Retina (tissue), 1 donor: ENCODE measurements around the gene COL4A6.
A peak's percentile ranks its signal among the peaks of the same experiment; 100 is the strongest.
"Not testable (repeated sequence)": the region's sequence is repeated elsewhere in the genome, so short reads cannot be mapped to it uniquely, and the experiment has no call there.

Source experiments
- DNase-seq: peaks from one replicate; pipeline ENCODE4 v3.0.0-alpha.2; 2016

Gene COL4A6

GRCh38 chrX:108399418-108400165 is 38.6 kb downstream of the COL4A6 start:
- DNase-seq: no peak

GRCh38 chrX:108397627-108398391 is 40.4 kb downstream of the COL4A6 start:
- no peak for DNase-seq

- DNase-seq: no peak
Observed at GRCh38 chrX:108396986-108397385, 41.2 kb downstream of the COL4A6 start.

- no peak for DNase-seq
Observed at GRCh38 chrX:108396188-108396891, 41.9 kb downstream of the COL4A6 start.

- not testable (repeated sequence) for DNase-seq
Observed at GRCh38 chrX:108390976-108391717, 47.1 kb downstream of the COL4A6 start.

DNA sequence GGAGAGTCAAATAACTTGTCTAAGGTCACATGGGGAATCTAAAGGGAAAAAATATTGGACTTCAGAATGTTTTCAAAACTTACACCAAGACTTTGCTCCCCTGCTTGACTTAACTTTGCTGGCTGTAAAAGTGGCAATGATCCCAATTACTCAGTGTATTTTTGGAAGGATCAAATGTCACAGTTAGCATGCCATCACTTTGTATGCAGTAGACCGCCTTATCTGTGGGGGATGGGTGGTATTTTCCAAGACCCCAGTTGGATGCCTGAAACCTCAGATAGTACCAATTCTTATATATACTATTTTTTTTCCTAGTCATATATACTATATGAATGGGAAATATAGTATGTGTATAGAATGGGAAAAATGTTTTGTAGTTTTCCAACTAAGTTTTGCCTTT is 53.4 kb downstream of the COL4A6 start:
- no peak for DNase-seq

GRCh38 chrX:108380222-108380621 is 58.0 kb downstream of the COL4A6 start:
- no peak for DNase-seq

DNA sequence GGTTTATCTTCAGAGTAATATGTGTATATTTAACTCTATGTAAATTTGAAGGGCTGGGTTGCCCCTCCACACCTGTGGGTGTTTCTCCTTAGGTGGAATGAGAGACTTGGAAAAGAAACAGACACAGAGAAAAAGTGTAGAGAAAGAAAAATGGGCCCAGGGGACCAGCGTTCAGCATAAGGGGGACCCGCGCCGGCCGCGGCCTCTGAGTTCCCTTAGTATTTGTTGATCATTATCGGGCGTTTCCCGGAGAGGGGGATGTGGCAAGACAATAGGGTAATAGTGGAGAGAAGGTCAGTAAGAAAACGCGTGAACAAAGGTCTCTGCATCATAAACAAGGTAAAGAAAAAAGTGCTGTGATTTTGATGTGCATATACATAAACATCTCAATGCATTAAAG is 61.4 kb downstream of the COL4A6 start:
- DNase-seq: not testable (repeated sequence)

- DNase-seq: not testable (repeated sequence)
Observed at GRCh38 chrX:108375591-108375990, 62.6 kb downstream of the COL4A6 start.

DNA sequence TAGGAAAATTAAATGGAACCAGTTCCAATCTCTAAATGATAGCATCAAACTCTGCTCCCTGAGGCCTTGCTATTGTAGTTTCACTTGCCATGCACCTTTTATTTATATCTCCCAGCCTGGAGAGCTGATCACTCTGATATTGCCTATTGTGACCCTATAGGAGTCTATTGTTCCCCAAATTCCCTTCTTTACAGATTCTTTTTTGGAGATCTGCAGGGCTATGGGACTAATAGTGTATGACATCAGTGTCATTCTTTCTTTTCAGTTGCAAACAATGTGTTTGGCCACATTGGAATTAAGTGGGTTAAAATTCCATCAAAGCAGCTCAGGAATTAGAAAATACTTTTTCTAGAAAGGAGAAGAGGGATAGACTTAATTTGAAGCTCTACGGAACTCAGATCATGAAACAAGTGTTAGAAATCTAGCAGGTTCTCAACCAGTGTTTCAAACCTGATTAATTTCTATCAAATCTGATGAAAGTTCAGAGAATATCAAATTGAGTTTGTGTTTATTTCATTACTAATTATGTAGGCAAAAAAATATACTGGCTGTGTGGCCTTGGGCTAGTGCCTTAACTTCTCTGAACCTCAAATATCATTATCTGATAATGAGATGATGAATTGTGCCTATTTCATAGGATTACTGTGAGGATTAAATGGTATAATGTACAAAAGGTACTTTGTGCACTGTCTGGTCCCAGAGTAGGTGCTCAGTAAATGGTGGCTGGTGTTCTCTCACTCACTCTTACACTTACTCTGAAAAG is 71.4 kb downstream of the COL4A6 start:
- DNase-seq: no peak

DNA sequence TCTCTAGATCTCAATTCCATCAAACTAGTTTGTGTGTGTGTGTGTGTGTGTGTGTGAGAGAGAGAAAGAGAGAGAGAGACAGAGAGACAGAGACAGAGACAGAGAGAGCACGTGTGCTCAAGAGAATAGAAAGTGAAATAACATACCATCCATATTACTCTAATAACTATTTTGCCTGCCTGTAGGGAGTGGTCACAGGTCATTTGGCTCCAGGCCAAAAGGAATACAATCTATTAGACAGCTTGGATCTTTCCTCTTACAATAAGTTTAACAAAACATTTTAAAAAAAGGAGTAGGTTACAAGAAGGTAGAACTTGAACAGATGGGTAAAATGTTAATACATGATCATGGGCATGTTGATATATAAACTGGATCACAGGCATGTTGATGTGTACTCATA is 76.2 kb downstream of the COL4A6 start:
- DNase-seq: no peak

GRCh38 chrX:108361316-108361715 is 76.9 kb downstream of the COL4A6 start:
- no peak for DNase-seq

GRCh38 chrX:108359806-108360602 is 78.2 kb downstream of the COL4A6 start:
- no peak for DNase-seq

DNA sequence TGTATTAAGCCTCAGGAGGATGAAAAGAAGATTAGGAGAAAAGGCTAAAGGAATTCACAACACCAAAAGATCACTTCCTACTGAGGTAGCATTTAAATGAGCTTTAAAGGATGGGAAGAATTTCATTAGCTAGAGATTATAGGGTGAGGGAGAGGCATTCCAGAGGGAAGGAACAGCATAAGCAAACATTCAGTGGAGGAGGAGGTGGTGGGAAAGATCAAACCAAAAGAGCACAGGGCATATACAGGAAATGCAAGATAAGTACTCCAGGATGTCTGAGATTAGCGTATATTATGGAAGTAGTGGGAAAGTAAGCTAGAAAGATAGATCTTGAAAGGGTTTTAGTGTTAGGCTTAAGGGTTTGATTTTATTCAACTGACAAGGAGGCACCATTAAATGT is 84.8 kb downstream of the COL4A6 start:
- DNase-seq: no peak

- no peak for DNase-seq
Observed at GRCh38 chrX:108349210-108349609, 89.0 kb downstream of the COL4A6 start.

DNA sequence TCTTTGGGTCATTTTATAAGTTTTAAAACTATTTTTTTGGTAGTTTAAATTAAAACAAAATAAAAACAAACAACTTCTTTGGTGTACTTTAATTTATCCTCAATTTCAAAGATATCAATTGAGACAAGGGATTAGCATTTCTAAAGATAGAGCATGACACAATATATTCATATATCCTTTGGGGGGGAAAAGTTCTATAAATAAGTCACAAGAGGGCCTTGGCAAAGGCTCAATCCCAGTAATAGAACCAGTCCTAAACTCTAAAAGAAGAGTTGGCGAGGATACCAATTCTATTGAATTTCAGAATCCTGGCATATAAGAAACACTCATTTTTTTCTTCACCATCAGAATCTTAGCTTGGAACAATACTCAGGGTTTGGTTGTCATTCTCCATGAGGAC is 89.7 kb downstream of the COL4A6 start:
- no peak for DNase-seq

DNA sequence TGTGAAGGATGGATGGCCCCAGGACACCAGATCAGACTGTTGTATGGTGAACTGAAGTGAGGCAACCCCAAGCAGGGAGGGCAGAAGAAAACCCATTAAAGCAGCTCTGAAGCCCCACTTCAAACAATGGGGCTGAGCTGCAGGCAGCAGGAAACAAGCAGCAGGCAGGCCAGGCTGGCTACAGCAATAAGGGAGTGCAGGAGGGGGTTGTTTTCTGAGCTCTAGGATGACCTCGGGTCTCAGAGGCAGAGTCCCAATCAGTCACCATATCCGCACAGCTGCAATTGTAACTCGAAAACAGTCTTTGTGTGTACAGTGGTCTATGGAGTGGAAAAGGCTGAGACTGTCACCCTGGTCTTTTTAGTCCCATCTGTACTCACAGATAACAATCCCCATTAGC is 90.4 kb downstream of the COL4A6 start:
- peak; percentile 34 for DNase-seq

DNA sequence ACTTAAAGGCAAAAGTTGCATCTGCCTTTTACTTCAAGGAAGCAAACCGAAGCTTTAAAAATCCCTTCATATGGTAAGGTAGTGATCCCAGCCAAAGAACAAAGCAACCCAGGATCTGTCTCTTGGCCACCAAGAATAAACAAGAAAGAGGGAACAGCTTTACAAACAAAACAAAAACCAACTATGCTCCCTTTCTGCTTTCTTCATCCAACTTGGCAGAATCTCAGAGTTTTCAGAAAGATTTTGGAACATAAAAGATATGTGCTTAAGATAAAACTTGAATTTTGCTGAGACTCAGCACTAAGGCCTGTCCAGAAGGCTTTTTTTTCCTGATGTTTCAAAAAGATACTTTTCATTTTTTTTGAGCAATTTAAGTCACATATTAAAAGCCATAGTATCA is 94.0 kb downstream of the COL4A6 start:
- no peak for DNase-seq

GRCh38 chrX:108341947-108342346 is 96.3 kb downstream of the COL4A6 start:
- DNase-seq: no peak

DNA sequence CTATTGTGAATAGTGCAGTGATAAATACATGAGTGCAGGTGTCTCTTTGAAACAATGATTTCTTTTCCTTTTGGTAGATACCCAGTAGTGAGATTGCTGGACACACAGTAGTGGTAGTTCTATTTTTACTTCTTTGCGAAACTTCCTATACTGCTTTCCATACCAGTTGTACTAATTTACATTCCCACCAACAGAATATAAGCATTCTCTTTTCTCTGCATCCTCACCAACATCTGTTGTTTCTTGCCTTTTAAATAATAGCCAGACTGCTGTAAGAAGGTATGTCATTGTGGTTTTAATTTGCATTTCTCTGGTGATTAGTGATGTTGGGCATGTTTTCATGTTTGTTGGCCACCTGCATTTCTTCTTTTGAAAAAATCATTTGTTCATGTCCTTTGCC is 105.9 kb downstream of the COL4A6 start:
- DNase-seq: no peak
